WTC11 (cell line): ENCODE measurements around the gene RPL19. TPM values are rescaled to one million over a fixed set of nuclear protein-coding genes. Genes with fewer than 3 reads are reported as not detected.

Experiments
- ATAC-seq: fragments of 200-7000 bp; cut with Tn5 transposase; 2 replicates; pipeline ENCODE4 v1.10.0; 2021; ENCODE audit warnings: mild to moderate bottlenecking, moderate library complexity
- CTCF ChIA-PET: fragments of 300-600 bp; sonication (Branson Sonifier 250); formaldehyde crosslinking; loops from one replicate; lab custom pipeline; 2021; ENCODE audit warnings: antibody characterized with exemption; lab: Charles Lee
- POLR2A ChIA-PET: fragments of 350-600 bp; sonication (Branson Sonifier 250); formaldehyde crosslinking; loops from one replicate; lab custom pipeline; 2021; ENCODE audit warnings: antibody characterized with exemption; lab: Charles Lee
- DNase-seq: peaks from one replicate; pipeline ENCODE4 v3.0.0; 2021; ENCODE audit warnings: low spot score
- H3K27ac Mint-ChIP-seq: 2 replicates; pipeline ENCODE4 v1.8.0; 2021; ENCODE audit warnings: mixed read lengths
- H3K27me3 Mint-ChIP-seq: 2 replicates; pipeline ENCODE4 v1.8.0; 2021; ENCODE audit warnings: low read depth, mild to moderate bottlenecking, moderate library complexity, mixed read lengths
- H3K36me3 Mint-ChIP-seq: 2 replicates; pipeline ENCODE4 v1.8.0; 2021; ENCODE audit warnings: mixed read lengths
- H3K4me1 Mint-ChIP-seq: 2 replicates; pipeline ENCODE4 v1.8.0; 2022; ENCODE audit warnings: mixed read lengths
- H3K4me3 Mint-ChIP-seq: 2 replicates; pipeline ENCODE4 v1.8.0; 2021; ENCODE audit warnings: mild to moderate bottlenecking, moderate library complexity, mixed read lengths
- H3K9me3 Mint-ChIP-seq: 2 replicates; pipeline ENCODE4 v1.8.0; 2021; ENCODE audit warnings: mixed read lengths
- ATF1 ChIP-seq: sonication (generic); formaldehyde crosslinking; IDR thresholded peaks from 2 replicates; pipeline ENCODE4 v1.8.1; 2023; ENCODE audit warnings: mild to moderate bottlenecking, moderate library complexity, missing genetic modification reagents
- FOXJ3 ChIP-seq: sonication (generic); formaldehyde crosslinking; IDR thresholded peaks from 2 replicates; pipeline ENCODE4 v1.9.0; 2021; ENCODE audit warnings: missing genetic modification reagents, mild to moderate bottlenecking, borderline replicate concordance
- FOXP1 ChIP-seq: sonication (generic); formaldehyde crosslinking; IDR thresholded peaks from 2 replicates; pipeline ENCODE4 v1.8.0; 2022; ENCODE audit warnings: missing genetic modification reagents, mild to moderate bottlenecking, moderate library complexity, borderline replicate concordance
- HMGA2 ChIP-seq: fragments of 250-450 bp; sonication (Bioruptor Pico); IDR thresholded peaks from 2 replicates; pipeline ENCODE4 v1.4.0; 2021; ENCODE audit warnings: mild to moderate bottlenecking, moderate library complexity
- KAT7 ChIP-seq: sonication (generic); formaldehyde crosslinking; IDR thresholded peaks from 2 replicates; pipeline ENCODE4 v1.8.1; 2023; ENCODE audit warnings: missing genetic modification reagents, mild to moderate bottlenecking, borderline replicate concordance
- NFYB ChIP-seq: sonication (generic); formaldehyde crosslinking; conservative IDR thresholded peaks from 2 replicates; pipeline ENCODE4 v1.8.0; 2022; ENCODE audit warnings: low read depth, missing genetic modification reagents
- NR1H2 ChIP-seq: sonication (generic); formaldehyde crosslinking; IDR thresholded peaks from 2 replicates; pipeline ENCODE4 v1.9.0; 2021; ENCODE audit warnings: mild to moderate bottlenecking, moderate library complexity, missing genetic modification reagents
- OVOL2 ChIP-seq: fragments of 250-450 bp; sonication (Bioruptor Pico); IDR thresholded peaks from 2 replicates; pipeline ENCODE4 v1.9.0; 2021; ENCODE audit warnings: mild to moderate bottlenecking, borderline replicate concordance
- SMAD4 ChIP-seq: sonication (generic); formaldehyde crosslinking; IDR thresholded peaks from 2 replicates; pipeline ENCODE4 v1.8.0; 2022; ENCODE audit warnings: mild to moderate bottlenecking, missing genetic modification reagents
- ZBTB21 ChIP-seq: sonication (generic); formaldehyde crosslinking; IDR thresholded peaks from 2 replicates; pipeline ENCODE4 v1.8.1; 2023; ENCODE audit warnings: mild to moderate bottlenecking, missing genetic modification reagents, borderline replicate concordance
- ZNF138 ChIP-seq: sonication (generic); formaldehyde crosslinking; conservative IDR thresholded peaks from 2 replicates; pipeline ENCODE4 v1.8.1; 2022; ENCODE audit warnings: mild to moderate bottlenecking, moderate library complexity, missing genetic modification reagents
- ZNF263 ChIP-seq: sonication (generic); formaldehyde crosslinking; IDR thresholded peaks from 2 replicates; pipeline ENCODE4 v1.8.1; 2022; ENCODE audit warnings: low read depth, mild to moderate bottlenecking, moderate library complexity, missing genetic modification reagents
- ZNF317 ChIP-seq: sonication (generic); formaldehyde crosslinking; IDR thresholded peaks from 2 replicates; pipeline ENCODE4 v1.8.1; 2023; ENCODE audit warnings: low read depth, mild to moderate bottlenecking, moderate library complexity, missing genetic modification reagents, borderline replicate concordance
- ZNF416 ChIP-seq: fragments of 250-450 bp; sonication (Bioruptor Pico); IDR thresholded peaks from 2 replicates; pipeline ENCODE4 v1.9.0; 2021; ENCODE audit warnings: mild to moderate bottlenecking, inconsistent platforms
- ZNF423 ChIP-seq: fragments of 250-450 bp; sonication (Bioruptor Pico); IDR thresholded peaks from 2 replicates; pipeline ENCODE4 v2.1.2; 2022; ENCODE audit warnings: mild to moderate bottlenecking, moderate library complexity
- ZNF512 ChIP-seq: sonication (generic); formaldehyde crosslinking; IDR thresholded peaks from 2 replicates; pipeline ENCODE4 v1.8.1; 2022; ENCODE audit warnings: missing genetic modification reagents, borderline replicate concordance
- total RNA-seq: library from RNA; stranded (reverse); gene quantifications from 3 replicates; pipeline ENCODE4 v1.2.3, GENCODE V29; 2021
- TF ChIP-seq, protein P1 (sequence below): sonication (generic); formaldehyde crosslinking; IDR thresholded peaks from 2 replicates; pipeline ENCODE4 v1.8.0; 2023; ENCODE audit warnings: missing genetic modification reagents, mild to moderate bottlenecking, borderline replicate concordance
- TF ChIP-seq, protein P2 (sequence below): sonication (generic); formaldehyde crosslinking; conservative IDR thresholded peaks from 2 replicates; pipeline ENCODE4 v1.8.1; 2022; ENCODE audit warnings: mild to moderate bottlenecking, missing genetic modification reagents
- TF ChIP-seq, protein P3 (sequence below): sonication (generic); formaldehyde crosslinking; IDR thresholded peaks from 2 replicates; pipeline ENCODE4 v1.8.1; 2023; ENCODE audit warnings: mild to moderate bottlenecking, moderate library complexity, missing genetic modification reagents
- TF ChIP-seq, protein P4 (sequence below): sonication (generic); formaldehyde crosslinking; IDR thresholded peaks from 2 replicates; pipeline ENCODE4 v1.8.0; 2023; ENCODE audit warnings: missing genetic modification reagents

The RPL19 gene
- total RNA-seq, 1 experiment from 2014 or later = 1,970 TPM

DNA sequence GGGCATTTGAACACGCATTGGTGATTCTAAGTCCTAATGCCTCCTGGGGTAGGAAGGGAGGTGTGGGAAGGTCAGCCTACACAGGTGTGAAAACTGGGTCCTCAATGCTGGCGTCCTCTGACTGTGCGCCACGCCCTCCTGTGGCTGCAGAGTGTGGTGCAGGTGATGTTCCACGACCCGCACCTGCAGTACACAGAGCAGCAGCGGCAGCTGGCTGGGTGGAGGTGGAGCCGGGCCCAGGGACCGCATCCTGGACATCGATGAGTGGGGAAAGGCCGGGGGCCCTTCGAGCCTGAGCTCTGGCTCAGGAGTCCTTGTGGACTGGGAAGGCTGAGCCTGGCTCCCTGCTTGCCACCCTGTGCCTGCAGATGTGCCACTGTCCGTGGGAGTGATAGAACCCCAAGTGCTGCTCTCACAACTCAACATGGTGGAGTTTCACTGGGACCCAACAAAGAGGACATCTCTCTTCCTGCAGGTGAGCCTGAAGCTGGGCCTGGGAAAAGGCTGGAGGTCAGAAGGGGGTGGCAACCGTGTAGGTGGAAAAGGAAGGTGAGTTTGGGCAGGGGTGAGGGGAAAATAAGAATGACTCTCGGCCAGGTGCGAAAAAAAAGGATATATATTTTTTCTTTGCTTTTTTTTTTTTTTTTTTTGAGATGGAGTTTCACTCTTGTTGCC is 39.7 kb downstream of the RPL19 start (continued):
- TF ChIP-seq, protein P1, sequence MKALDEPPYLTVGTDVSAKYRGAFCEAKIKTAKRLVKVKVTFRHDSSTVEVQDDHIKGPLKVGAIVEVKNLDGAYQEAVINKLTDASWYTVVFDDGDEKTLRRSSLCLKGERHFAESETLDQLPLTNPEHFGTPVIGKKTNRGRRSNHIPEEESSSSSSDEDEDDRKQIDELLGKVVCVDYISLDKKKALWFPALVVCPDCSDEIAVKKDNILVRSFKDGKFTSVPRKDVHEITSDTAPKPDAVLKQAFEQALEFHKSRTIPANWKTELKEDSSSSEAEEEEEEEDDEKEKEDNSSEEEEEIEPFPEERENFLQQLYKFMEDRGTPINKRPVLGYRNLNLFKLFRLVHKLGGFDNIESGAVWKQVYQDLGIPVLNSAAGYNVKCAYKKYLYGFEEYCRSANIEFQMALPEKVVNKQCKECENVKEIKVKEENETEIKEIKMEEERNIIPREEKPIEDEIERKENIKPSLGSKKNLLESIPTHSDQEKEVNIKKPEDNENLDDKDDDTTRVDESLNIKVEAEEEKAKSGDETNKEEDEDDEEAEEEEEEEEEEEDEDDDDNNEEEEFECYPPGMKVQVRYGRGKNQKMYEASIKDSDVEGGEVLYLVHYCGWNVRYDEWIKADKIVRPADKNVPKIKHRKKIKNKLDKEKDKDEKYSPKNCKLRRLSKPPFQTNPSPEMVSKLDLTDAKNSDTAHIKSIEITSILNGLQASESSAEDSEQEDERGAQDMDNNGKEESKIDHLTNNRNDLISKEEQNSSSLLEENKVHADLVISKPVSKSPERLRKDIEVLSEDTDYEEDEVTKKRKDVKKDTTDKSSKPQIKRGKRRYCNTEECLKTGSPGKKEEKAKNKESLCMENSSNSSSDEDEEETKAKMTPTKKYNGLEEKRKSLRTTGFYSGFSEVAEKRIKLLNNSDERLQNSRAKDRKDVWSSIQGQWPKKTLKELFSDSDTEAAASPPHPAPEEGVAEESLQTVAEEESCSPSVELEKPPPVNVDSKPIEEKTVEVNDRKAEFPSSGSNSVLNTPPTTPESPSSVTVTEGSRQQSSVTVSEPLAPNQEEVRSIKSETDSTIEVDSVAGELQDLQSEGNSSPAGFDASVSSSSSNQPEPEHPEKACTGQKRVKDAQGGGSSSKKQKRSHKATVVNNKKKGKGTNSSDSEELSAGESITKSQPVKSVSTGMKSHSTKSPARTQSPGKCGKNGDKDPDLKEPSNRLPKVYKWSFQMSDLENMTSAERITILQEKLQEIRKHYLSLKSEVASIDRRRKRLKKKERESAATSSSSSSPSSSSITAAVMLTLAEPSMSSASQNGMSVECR (CRISPR knock-in tag) = no peak
- no peak for TF ChIP-seq ZNF512 (CRISPR knock-in tag)
- TF ChIP-seq FOXP1 = no peak

GRCh38 chr17:39240631-39241030 is 40.5 kb downstream of the RPL19 start:
- H3K4me1 Mint-ChIP-seq = peaks cover 23% of the 10 kb centered on the region
- ChIA-PET POLR2A (no interaction called here), CTCF (interaction anchor here (0.7 to 15.5 kb wide), 4 partner anchors 9 to 273 kb away, joined by 4 to 626 read pairs (median 17); no protein-coding TSS in a partner anchor)
- H3K27me3 Mint-ChIP-seq = peaks cover 3% of the 10 kb centered on the region; the same call in 1 of the 2 replicates
- TF ChIP-seq FOXP1 = no peak
- no peak for TF ChIP-seq ZNF138 (CRISPR knock-in tag)
- TF ChIP-seq ZNF423 (CRISPR knock-in tag) = no peak
- H3K36me3 Mint-ChIP-seq = no peaks in the 10 kb centered on the region
- H3K9me3 Mint-ChIP-seq = no peaks in the 10 kb centered on the region
- ATAC-seq (no peak), DNase-seq (no peak)
- no peak overlapping the region for H3K27ac Mint-ChIP-seq
- H3K4me3 Mint-ChIP-seq = no peak overlapping the region

GRCh38 chr17:39243155-39243554 is 43.1 kb downstream of the RPL19 start:
- no peaks in the 10 kb centered on the region for H3K36me3 Mint-ChIP-seq
- H3K27me3 Mint-ChIP-seq = peaks cover 3% of the 10 kb centered on the region; the same call in 1 of the 2 replicates

GRCh38 chr17:39244016-39244599 is 44.0 kb downstream of the RPL19 start:
- Mint-ChIP-seq H3K27me3 (no peaks in the 10 kb centered on the region; the same call in 1 of the 2 replicates), H3K27ac (no peak overlapping the region), H3K4me1 (peaks cover 27% of the 10 kb centered on the region), H3K9me3 (no peaks in the 10 kb centered on the region), H3K4me3 (no peak overlapping the region), H3K36me3 (no peaks in the 10 kb centered on the region)
- POLR2A ChIA-PET = interaction anchor here (0.5 to 1.5 kb wide), 5 partner anchors 8 to 79 kb away, joined by 3 to 6 read pairs (median 5); no protein-coding TSS in a partner anchor
- peak; percentile 33 for DNase-seq
- CTCF ChIA-PET = interaction anchor here (0.6 to 15.5 kb wide), 53 partner anchors 8 to 848 kb away, joined by 3 to 626 read pairs (median 5); partner anchors contain the start of genes ARL5C, CACNB1, CDK12 and FBXL20
- ATAC-seq = no peak
- TF ChIP-seq, protein P2, sequence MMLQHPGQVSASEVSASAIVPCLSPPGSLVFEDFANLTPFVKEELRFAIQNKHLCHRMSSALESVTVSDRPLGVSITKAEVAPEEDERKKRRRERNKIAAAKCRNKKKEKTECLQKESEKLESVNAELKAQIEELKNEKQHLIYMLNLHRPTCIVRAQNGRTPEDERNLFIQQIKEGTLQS (CRISPR knock-in tag) = no peak
- TF ChIP-seq ZBTB21 = 0 out of 2 replicates have a peak, but pooled peaks have one; percentile 10
- peak; percentile 86 for TF ChIP-seq ZNF263 (CRISPR knock-in tag)
- TF ChIP-seq, protein P3, sequence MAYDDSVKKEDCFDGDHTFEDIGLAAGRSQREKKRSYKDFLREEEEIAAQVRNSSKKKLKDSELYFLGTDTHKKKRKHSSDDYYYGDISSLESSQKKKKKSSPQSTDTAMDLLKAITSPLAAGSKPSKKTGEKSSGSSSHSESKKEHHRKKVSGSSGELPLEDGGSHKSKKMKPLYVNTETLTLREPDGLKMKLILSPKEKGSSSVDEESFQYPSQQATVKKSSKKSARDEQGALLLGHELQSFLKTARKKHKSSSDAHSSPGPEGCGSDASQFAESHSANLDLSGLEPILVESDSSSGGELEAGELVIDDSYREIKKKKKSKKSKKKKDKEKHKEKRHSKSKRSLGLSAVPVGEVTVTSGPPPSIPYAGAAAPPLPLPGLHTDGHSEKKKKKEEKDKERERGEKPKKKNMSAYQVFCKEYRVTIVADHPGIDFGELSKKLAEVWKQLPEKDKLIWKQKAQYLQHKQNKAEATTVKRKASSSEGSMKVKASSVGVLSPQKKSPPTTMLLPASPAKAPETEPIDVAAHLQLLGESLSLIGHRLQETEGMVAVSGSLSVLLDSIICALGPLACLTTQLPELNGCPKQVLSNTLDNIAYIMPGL (CRISPR knock-in tag) = 0 out of 2 replicates have a peak, but pooled peaks have one; percentile 38

More at GRCh38 chr17:39243155-39243554, 43.1 kb downstream of the RPL19 start:
- CTCF ChIA-PET = interaction anchor here (1.8 to 15.5 kb wide), 11 partner anchors 7 to 90 kb away, joined by 7 to 626 read pairs (median 34); partner anchors contain the start of genes ARL5C and STAC2
- DNase-seq (no peak), ATAC-seq (no peak)
- Mint-ChIP-seq H3K9me3 (no peaks in the 10 kb centered on the region), H3K4me3 (no peak overlapping the region), H3K27ac (no peak overlapping the region), H3K4me1 (peaks cover 27% of the 10 kb centered on the region)
- POLR2A ChIA-PET = no interaction called here
- TF ChIP-seq OVOL2 (CRISPR knock-in tag) (no peak), KAT7 (CRISPR knock-in tag) (no peak), ATF1 (no peak), NFYB (no peak), FOXJ3 (no peak), NR1H2 (no peak), ZNF416 (CRISPR knock-in tag) (no peak), ZNF317 (CRISPR knock-in tag) (no peak), HMGA2 (CRISPR knock-in tag) (no peak), SMAD4 (CRISPR knock-in tag) (no peak)
- TF ChIP-seq, protein P4, sequence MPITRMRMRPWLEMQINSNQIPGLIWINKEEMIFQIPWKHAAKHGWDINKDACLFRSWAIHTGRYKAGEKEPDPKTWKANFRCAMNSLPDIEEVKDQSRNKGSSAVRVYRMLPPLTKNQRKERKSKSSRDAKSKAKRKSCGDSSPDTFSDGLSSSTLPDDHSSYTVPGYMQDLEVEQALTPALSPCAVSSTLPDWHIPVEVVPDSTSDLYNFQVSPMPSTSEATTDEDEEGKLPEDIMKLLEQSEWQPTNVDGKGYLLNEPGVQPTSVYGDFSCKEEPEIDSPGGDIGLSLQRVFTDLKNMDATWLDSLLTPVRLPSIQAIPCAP = no peak
